Measurements from ENCODE around the gene SMIM41.

The SMIM41 gene

GRCh38 chr12:52060498-52061177, 18.9 kb upstream of the SMIM41 start:
- Histone ChIP-seq H3K27me3 (replicated peaks; ENCODE audit: control insufficient read depth, insufficient read depth, low read length) (no peaks in the 10 kb centered on the region; the same call in 1 of the 2 replicates), H3K4me3 (replicated peaks; ENCODE audit: low read depth, low read length) (no peak overlapping the region), H3K36me3 (ENCODE audit: control insufficient read depth, insufficient read depth, low read length) (no peaks in the 10 kb centered on the region)
- TF ChIP-seq CTCF (IDR thresholded peaks at IDR 0.05; ENCODE audit: insufficient read depth, low read length, poor library complexity, severe bottlenecking): no peak
- DNase-seq (ENCODE audit: extremely low read depth, insufficient read length): no peak

- Histone ChIP-seq H3K4me3 (replicated peaks; ENCODE audit: low read depth, low read length) (no peak overlapping the region), H3K36me3 (ENCODE audit: control insufficient read depth, insufficient read depth, low read length) (no peaks in the 10 kb centered on the region), H3K27me3 (replicated peaks; ENCODE audit: control insufficient read depth, insufficient read depth, low read length) (no peaks in the 10 kb centered on the region; the same call in 1 of the 2 replicates)
- DNase-seq (ENCODE audit: extremely low read depth, insufficient read length): no peak
- TF ChIP-seq CTCF (IDR thresholded peaks at IDR 0.05; ENCODE audit: insufficient read depth, low read length, poor library complexity, severe bottlenecking): no peak
These were observed 17.9 kb upstream of the SMIM41 start for GRCh38 chr12:52061470-52062166.

- Histone ChIP-seq H3K36me3 (ENCODE audit: control insufficient read depth, insufficient read depth, low read length) (no peaks in the 10 kb centered on the region), H3K4me3 (replicated peaks; ENCODE audit: low read depth, low read length) (no peak overlapping the region), H3K27me3 (replicated peaks; ENCODE audit: control insufficient read depth, insufficient read depth, low read length) (no peaks in the 10 kb centered on the region; the same call in 1 of the 2 replicates)
- no peak for TF ChIP-seq CTCF (IDR thresholded peaks at IDR 0.05; ENCODE audit: insufficient read depth, low read length, poor library complexity, severe bottlenecking)
- no peak for DNase-seq (ENCODE audit: extremely low read depth, insufficient read length)
These were observed 17.1 kb upstream of the SMIM41 start for GRCh38 chr12:52062167-52063081.

- Histone ChIP-seq H3K36me3 (ENCODE audit: control insufficient read depth, insufficient read depth, low read length) (no peaks in the 10 kb centered on the region), H3K27me3 (replicated peaks; ENCODE audit: control insufficient read depth, insufficient read depth, low read length) (no peaks in the 10 kb centered on the region; the same call in 1 of the 2 replicates), H3K4me3 (replicated peaks; ENCODE audit: low read depth, low read length) (no peak overlapping the region)
- TF ChIP-seq CTCF (IDR thresholded peaks at IDR 0.05; ENCODE audit: insufficient read depth, low read length, poor library complexity, severe bottlenecking): no peak
- no peak for DNase-seq (ENCODE audit: extremely low read depth, insufficient read length)
These were observed 16.2 kb upstream of the SMIM41 start for GRCh38 chr12:52063082-52063924.
